HG03108 (cell line): ENCODE data around the gene WDR62.
"Not testable (repeated sequence)": the region's sequence is repeated elsewhere in the genome, so short reads cannot be mapped to it uniquely, and the experiment has no call there.

Experiments
- ATAC-seq: cut with Tn5 transposase; IDR thresholded peaks from one replicate; pipeline ENCODE4 v1.9.1; 2021; ENCODE audit warnings: moderate library complexity; ENCODE audit not compliant: unreplicated experiment

WDR62 gene

GRCh38 chr19:36032251-36033104 is 22.2 kb upstream of the WDR62 start, which contains the start of gene CLIP3:
TSS of gene CLIP3 (minus strand) at chr19:36032873. CDS start at chr19:36032357, 516 bp downstream.
- no peak for ATAC-seq

GRCh38 chr19:36040495-36040894 is 14.2 kb upstream of the WDR62 start:
- no peak for ATAC-seq

- not testable (repeated sequence) for ATAC-seq
Observed at GRCh38 chr19:36041092-36041491, 13.6 kb upstream of the WDR62 start.

- ATAC-seq, result no peak
Observed at GRCh38 chr19:36041831-36042230, 12.9 kb upstream of the WDR62 start.

- ATAC-seq, result no peak
Observed at GRCh38 chr19:36043952-36044351, 10.7 kb upstream of the WDR62 start.

GRCh38 chr19:36046443-36047050 is 8.2 kb upstream of the WDR62 start:
- ATAC-seq, result no peak

GRCh38 chr19:36047835-36048234 is 6.9 kb upstream of the WDR62 start:
- ATAC-seq, result no peak

- no peak for ATAC-seq
Observed at GRCh38 chr19:36049080-36049698, 5.5 kb upstream of the WDR62 start.

GRCh38 chr19:36051236-36051635 is 3.5 kb upstream of the WDR62 start:
- ATAC-seq, result no peak

GRCh38 chr19:36051637-36052036 is 3.1 kb upstream of the WDR62 start:
- ATAC-seq, result no peak

- peak; percentile 74 for ATAC-seq
Observed at GRCh38 chr19:36054119-36054732, 471 bp upstream of the WDR62 start, which contains the start of gene THAP8. TSS of gene THAP8 (minus strand) at chr19:36054285. CDS start at chr19:36054217, 68 bp downstream.

- no peak for ATAC-seq
Observed at GRCh38 chr19:36058481-36059179, 3.9 kb downstream of the WDR62 start.

GRCh38 chr19:36059180-36059910 is 4.6 kb downstream of the WDR62 start:
- ATAC-seq, result no peak

- ATAC-seq, result no peak
Observed at GRCh38 chr19:36060430-36060829, 5.7 kb downstream of the WDR62 start.

- ATAC-seq, result no peak
Observed at GRCh38 chr19:36061367-36061766, 6.7 kb downstream of the WDR62 start.

GRCh38 chr19:36064826-36065225 is 10.1 kb downstream of the WDR62 start:
- no peak for ATAC-seq

- no peak for ATAC-seq
Observed at GRCh38 chr19:36067681-36068080, 13.0 kb downstream of the WDR62 start.

- not testable (repeated sequence) for ATAC-seq
Observed at GRCh38 chr19:36068810-36069499, 14.3 kb downstream of the WDR62 start.

- no peak for ATAC-seq
Observed at GRCh38 chr19:36072081-36072480, 17.4 kb downstream of the WDR62 start.
